NB4 (cell line): ENCODE measurements around the gene TYW5.

Source experiments
- POLR2A ChIP-seq: IDR thresholded peaks from 2 replicates; pipeline ENCODE4 v1.6.1; 2011; ENCODE audit warnings: mild to moderate bottlenecking; ENCODE audit not compliant: insufficient read length; ENCODE audit errors: extremely low read depth
- TF ChIP-seq, protein P1 (sequence below): IDR thresholded peaks from one replicate; pipeline ENCODE4 v1.5.1; 2012; ENCODE audit warnings: low read depth, low read length

DNA sequence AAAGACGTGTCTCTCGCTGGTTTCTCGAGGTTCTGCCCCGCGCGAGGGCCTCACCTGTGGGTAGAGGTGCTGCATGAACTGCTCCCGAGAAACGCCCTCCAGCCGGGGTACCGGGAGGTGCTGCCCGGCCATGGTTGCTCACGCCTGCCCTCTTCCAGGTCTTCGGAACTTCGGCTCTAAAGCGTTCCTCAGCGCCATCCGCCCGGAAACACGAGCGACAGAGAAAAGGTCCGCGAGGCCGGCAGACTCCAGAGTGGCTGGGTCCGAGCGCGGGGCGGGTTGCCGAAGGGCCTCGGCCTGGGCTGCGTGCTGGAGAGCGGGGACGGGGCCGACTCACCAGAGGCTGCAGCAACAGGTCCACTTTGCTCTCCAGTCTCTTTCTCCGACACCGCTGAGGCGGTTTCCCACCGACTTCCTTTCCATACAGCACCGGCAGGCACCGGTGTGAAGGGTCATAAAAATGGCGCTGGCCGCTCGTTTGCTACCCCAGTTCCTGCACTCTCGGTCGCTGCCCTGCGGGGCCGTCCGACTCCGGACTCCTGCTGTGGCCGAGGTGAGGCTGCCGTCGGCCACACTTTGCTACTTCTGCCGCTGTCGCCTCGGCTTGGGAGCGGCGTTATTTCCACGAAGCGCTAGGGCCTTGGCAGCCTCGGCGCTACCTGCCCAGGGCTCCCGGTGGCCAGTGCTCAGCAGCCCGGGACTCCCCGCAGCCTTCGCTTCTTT is at the start of gene TYW5, which contains the start of gene MAIP1:
- TF ChIP-seq, protein P1, sequence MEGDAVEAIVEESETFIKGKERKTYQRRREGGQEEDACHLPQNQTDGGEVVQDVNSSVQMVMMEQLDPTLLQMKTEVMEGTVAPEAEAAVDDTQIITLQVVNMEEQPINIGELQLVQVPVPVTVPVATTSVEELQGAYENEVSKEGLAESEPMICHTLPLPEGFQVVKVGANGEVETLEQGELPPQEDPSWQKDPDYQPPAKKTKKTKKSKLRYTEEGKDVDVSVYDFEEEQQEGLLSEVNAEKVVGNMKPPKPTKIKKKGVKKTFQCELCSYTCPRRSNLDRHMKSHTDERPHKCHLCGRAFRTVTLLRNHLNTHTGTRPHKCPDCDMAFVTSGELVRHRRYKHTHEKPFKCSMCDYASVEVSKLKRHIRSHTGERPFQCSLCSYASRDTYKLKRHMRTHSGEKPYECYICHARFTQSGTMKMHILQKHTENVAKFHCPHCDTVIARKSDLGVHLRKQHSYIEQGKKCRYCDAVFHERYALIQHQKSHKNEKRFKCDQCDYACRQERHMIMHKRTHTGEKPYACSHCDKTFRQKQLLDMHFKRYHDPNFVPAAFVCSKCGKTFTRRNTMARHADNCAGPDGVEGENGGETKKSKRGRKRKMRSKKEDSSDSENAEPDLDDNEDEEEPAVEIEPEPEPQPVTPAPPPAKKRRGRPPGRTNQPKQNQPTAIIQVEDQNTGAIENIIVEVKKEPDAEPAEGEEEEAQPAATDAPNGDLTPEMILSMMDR: no peak
- peak; percentile 75 for TF ChIP-seq POLR2A
